ACHN (cell line): ENCODE data around the gene KLF5.
"Not testable (repeated sequence)": the region's sequence is repeated elsewhere in the genome, so short reads cannot be mapped to it uniquely, and the experiment has no call there.

Source experiments
- DNase-seq: peaks from one replicate; pipeline ENCODE4 v3.0.0-alpha.2; 2015
- in situ Hi-C: cut with HindIII; loops from 2 replicates; pipeline ENCODE4 v1.10.0; 2017; ENCODE audit warnings: low sequenced_read_pairs, low pct_ligation_motif_present, low pct_unique_long_range_greater_than_20kb

The KLF5 gene

DNA sequence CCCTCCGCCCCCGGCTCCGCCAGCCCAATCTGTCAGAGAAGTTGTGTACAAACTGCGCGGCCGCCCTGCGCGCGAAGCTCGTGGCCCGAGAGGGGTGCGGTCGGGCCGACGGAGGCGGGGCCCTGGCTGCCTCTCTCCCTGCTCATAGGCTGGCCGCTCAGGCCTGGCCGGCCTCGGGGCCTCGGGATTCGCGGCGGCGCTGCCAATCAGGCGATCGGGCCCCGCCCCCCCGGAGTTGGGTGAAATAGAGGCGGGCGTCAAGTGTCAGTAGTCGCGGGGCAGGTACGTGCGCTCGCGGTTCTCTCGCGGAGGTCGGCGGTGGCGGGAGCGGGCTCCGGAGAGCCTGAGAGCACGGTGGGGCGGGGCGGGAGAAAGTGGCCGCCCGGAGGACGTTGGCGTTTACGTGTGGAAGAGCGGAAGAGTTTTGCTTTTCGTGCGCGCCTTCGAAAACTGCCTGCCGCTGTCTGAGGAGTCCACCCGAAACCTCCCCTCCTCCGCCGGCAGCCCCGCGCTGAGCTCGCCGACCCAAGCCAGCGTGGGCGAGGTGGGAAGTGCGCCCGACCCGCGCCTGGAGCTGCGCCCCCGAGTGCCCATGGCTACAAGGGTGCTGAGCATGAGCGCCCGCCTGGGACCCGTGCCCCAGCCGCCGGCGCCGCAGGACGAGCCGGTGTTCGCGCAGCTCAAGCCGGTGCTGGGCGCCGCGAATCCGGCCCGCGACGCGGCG lies at the start of gene KLF5:
Gene KLF5 (plus strand): TSS at position 270 of the 724 bp plus-strand sequence. CDS start 323 bp downstream, at position 593.
- in situ Hi-C loops, result no loop called here
- DNase-seq, result peak; percentile 96

- in situ Hi-C loops, result no loop called here
- DNase-seq, result no peak
Observed at GRCh38 chr13:73011751-73012150, 47.1 kb upstream of the KLF5 start.

DNA sequence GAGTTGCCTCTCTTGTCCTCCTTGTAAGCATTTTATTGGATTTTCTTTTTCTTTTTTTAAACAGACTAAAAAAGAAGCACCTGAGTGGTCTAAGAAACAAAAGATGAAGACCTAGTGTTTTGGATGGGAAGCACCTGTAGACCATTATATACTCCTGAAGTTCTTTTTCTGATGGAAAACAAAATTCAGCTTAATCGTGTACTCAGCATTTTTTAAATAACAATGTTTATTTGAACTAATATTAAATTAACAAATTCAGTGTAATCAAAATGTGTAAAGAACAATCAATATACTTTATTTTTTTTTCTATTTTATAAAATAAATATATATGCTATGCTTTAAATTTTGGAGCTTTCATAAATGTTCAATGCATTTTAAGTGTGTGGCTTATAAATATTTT lies 43.0 kb upstream of the KLF5 start:
- in situ Hi-C loops, result no loop called here
- DNase-seq, result no peak

DNA sequence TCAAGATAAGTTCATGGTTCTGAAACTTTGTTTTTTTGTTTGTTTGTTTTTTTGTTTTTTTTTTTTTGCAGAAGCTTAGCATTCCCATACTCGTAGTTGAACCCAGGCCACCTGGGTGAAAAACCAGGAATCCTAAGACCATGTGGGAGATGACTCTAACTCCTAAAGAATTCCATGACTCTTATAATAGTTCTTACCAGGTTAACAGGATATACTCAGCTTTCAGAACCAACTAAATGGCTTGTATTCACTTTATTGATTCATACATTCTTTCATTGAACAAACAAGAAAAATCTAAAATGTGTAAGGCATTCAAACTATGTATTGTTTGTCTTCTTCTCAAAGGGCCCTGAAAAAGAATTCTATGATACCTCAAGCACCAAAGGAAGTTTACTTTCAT lies 40.5 kb upstream of the KLF5 start:
- DNase-seq, result no peak
- in situ Hi-C loops, result no loop called here

DNA sequence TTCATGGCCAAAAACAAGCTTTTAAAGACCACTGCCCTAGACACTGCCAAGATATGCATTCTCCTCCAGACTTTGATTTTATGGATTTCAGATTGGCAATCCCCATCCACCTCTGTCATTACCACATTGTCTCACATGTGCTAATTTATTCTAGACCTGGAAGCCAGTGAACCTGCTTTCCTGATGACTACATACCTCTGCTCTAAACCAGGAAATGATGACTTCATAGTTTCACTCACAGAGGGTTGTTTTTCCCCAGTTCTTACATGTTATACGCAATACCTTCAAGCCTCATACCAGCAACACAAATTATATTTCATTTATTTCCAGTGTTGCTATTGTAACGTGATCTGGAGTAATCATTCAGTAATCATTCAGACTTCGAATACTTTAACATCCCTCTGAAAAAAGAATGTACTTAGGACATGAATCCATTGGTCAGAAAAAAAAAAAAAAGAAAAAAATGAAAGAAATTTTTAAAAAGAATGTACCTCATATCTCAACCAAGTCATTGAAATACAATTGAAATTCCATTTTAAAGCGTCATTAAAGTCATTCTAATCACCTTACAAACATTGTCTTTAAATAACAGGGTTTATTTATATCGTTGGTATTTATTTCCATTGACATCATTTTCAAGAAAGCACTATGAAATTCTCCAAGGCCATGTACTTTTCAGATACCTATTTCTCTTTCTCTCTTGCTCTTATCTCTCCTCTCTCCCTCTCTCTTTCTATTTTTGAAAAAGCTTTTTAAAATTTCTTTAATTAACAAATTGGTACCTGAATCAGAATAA lies 33.4 kb upstream of the KLF5 start:
- in situ Hi-C loops, result no loop called here
- DNase-seq, result no peak

DNA sequence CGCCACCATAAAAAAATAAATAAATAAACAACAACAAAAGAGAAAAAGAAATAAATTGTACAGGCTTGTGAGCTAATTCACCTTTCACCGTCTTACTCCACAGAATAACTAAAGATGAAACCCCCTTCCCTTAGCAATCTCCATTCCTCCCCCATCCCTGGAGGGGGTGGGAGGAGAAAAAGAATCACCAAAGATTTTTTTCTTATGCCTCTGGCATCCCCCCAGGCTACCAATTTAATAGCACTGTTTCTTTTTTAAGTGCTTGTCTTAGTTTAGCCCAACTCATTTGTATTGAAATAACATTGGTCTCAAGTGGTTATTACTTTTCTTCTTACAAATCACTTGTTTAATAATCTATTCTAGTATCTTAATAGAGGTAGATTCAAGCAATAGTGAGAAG lies 23.9 kb upstream of the KLF5 start:
- in situ Hi-C loops, result no loop called here
- DNase-seq, result no peak

DNA sequence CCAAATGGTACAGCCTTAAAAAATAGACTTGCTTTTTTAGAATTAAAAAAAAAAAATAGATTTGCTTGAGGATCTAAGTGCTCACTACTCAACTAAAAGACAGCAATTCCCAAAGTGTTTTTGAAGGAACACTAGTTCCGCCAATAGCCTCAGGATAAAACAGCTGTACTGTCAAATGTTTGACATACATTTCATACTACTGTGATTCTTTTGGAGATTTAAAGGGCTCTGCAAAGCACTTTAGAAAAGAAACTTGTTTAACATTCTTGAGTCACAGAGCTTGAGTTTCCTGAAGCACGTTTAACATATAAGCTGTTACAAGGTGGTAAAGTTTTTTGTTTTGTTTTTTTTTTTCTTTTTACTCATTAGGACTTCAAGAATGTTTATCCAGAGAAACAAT lies 23.1 kb upstream of the KLF5 start:
- in situ Hi-C loops, result no loop called here
- DNase-seq, result no peak

GRCh38 chr13:73036566-73036965 lies 22.2 kb upstream of the KLF5 start:
- in situ Hi-C loops, result no loop called here
- DNase-seq, result no peak

DNA sequence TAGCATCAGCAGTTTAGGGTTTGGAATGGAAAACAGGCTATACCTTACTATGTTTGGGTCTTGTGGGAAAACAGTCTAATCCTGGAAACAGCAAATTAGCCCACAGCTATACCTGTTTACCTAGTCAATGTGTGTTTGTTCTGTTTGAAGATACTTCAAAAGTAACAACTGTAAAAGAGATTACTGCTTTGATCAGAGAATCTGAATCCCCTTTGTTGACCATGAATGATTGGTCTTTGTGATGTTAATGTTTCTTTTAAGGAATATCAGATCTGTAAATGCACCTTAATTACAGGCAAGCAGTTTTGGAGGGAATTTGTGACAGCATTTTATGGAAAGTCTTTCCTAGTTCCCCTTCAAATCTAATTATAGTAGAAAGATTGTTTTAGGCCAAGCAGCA lies 20.7 kb upstream of the KLF5 start:
- no peak for DNase-seq
- in situ Hi-C loops, result no loop called here

- in situ Hi-C loops, result no loop called here
- DNase-seq, result no peak
Observed at GRCh38 chr13:73039201-73040108, 19.4 kb upstream of the KLF5 start.

- in situ Hi-C loops, result no loop called here
- DNase-seq, result no peak
Observed at GRCh38 chr13:73040484-73040883, 18.3 kb upstream of the KLF5 start.

DNA sequence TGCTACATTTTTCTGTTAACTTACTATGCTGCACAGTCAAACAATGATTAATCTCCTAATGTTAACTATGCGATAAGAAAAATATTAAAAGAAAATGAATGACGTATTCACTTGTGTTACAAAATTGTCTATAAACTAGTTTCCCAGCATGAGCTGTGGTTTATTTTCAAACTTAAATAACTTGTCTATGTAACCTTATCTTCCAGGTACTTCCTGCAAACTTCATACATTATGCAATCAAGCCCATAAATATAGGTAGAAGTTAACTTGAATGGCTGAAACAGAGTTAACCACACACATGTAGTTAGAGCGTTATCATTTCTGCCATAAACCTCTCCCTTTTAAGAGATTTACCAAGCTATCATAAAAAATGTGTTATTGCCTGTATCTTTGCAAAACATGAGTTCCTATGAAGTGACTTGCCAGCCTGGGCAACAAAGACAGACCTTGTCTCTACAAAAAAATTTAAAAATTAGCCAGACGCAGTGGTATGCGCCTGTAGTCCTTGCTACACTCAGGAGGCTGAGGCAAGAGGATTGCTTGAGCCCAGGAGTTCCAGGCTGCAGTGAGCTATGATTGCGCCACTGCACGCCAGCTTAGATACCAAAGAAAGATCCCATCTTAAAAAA lies 17.7 kb upstream of the KLF5 start:
- no peak for DNase-seq
- in situ Hi-C loops, result no loop called here

DNA sequence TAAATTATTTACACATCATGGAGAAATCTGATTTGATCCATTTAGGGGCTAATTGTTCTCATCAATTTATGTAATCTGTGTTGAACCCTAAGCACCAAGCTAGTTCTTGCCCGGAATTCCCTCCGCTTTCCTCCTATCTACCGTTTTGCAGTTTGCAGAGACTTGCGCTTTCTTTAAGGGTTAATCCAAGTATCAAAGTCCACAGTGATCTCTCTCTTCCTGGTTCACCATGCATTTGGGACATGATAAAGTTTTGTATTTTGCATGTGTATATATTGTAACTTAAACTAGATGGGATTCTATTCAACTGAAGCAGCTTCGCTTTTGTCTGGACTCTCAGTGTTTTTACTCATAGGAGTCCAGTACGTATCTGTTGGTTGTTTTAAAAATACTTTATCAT lies 13.8 kb upstream of the KLF5 start:
- in situ Hi-C loops, result no loop called here
- no peak for DNase-seq

DNA sequence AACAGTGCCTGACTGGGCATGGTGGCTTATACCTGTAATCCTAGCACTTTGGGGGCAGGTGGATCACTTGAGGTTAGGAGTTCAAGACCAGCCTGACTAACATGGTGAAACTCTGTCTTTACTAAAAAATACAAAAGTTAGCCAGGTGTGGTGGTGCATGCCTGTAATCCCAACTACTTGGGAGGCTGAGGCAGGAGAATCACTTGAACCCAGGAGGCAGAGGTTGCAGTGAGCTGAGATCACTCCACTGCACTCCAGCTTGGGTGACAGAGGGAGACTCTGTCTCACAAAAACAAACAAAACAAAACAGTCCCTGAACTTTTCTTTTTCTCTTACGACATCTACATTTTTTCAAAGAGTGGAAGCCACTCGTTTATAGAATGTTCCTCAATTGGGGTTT lies 10.2 kb upstream of the KLF5 start:
- DNase-seq, in situ Hi-C loops: not testable (repeated sequence)

- in situ Hi-C loops, result no loop called here
- DNase-seq, result no peak
Observed at GRCh38 chr13:73054712-73055111, 4.1 kb upstream of the KLF5 start.

DNA sequence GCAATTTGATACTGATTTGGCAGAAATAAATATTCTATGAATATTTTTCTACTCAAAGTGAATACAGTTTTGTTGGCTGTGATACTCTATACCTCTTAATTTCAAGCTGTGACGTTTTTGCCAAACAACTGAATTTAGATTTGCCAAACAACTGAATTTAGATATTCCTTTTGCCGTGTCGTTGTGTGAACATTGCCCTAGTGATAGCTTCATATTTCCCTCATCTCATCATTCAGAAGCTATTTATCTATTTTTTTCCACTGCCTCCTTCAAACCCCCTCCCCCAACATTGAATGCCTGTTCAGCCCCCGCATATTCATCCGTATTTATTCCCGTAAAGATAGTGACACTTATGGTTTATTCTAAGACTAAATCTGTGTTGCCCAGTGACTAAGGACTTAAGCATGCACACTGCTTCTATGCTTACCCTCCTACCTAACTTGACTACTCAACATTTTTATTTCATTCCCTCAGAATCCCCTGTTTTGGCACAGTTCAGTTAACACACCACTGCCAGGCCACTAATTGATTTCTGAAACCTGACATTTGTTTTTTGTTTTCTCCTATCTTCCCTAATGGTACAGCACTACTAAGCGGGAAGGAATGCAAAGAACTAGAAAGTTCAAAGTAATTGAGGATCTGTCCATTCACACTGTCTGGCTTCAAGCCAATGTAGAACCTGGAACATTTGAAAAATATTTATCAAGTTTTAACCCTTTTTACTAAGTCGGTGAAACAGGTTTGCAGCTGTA lies 2.8 kb upstream of the KLF5 start:
- DNase-seq, result peak; percentile 79

DNA sequence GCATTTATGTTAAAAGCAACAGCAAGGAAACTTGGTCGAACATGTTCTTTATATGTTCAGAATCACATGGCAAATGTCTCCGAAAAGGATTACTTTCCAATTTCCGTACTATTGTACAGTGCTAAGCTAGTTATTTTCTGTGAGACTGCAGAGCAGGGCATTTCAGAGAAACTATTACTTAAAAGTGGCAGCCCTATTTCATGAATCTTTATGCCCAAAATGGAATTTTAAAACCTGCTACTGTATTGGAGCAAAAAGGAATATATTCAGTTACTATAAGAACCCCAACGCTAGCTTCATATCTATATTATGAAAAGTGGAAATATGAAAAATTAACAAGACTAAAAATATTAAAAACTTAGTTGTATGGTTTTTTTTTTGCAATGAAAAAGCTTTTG lies 2.2 kb upstream of the KLF5 start:
- in situ Hi-C loops, result no loop called here
- DNase-seq, result no peak

More for the DNA sequence above, 2.8 kb upstream of the KLF5 start:
- in situ Hi-C loops, result no loop called here
